Thoracic aorta (tissue), 2 donors: Measurements from ENCODE around the gene JAG1. TPM values are rescaled to one million over a fixed set of nuclear protein-coding genes. Genes with fewer than 3 reads are reported as not detected.

Experiments used
- ATAC-seq: fragments of 150-250 bp; one replicate; pipeline ENCODE4 v1.8.0; 2017; ENCODE audit warnings: low read depth; ENCODE audit not compliant: insufficient number of reproducible peaks, low FRiP score
- DNase-seq: peaks from one replicate; pipeline ENCODE4 v3.0.0-alpha.2; 2020; ENCODE audit warnings: low spot score
- H3K27ac ChIP-seq, 2 donors: fragments of 200-600 bp; sonication (generic); 1 replicate in 1 of 2; 2 replicates in 1 of 2; pipeline ENCODE4 v1.5.1; 2016; ENCODE audit warnings: mild to moderate bottlenecking in 2 of 2, moderate library complexity in 2 of 2
- H3K27me3 ChIP-seq: fragments of 200-600 bp; sonication (generic); replicated peaks from 2 replicates; pipeline ENCODE4 v1.6.0; 2016; ENCODE audit warnings: mild to moderate bottlenecking; ENCODE audit not compliant: insufficient read depth
- H3K36me3 ChIP-seq: fragments of 200-600 bp; sonication (generic); one replicate; pipeline ENCODE4 v1.5.1; 2016
- H3K4me1 ChIP-seq, 2 donors: fragments of 200-600 bp; sonication (generic); 1 replicate in 1 of 2; 2 replicates in 1 of 2; pipeline versions ENCODE4 v1.5.1 to v1.6.0; 2016; ENCODE audit warnings: low read depth in 2 of 2, mild to moderate bottlenecking in 1 of 2; ENCODE audit not compliant: control insufficient read depth in 1 of 2
- H3K4me3 ChIP-seq: fragments of 200-600 bp; sonication (generic); 2 replicates; pipeline ENCODE4 v1.5.1; 2016; ENCODE audit warnings: mild to moderate bottlenecking
- H3K9me3 ChIP-seq: fragments of 200-600 bp; sonication (generic); 2 replicates; pipeline ENCODE4 v1.5.1; 2016
- total RNA-seq, 2 donors: library from RNA; depleted of rRNA; stranded (reverse); fragments of >200 nt; gene quantifications; one replicate each; pipeline versions ENCODE4 v1.1.0 to v1.2.3, GENCODE V29; 2016
- TF ChIP-seq, protein P1 (sequence below): fragments of 200-600 bp; sonication (generic); IDR thresholded peaks from one replicate; pipeline ENCODE4 v1.5.1; 2019; ENCODE audit warnings: antibody characterized with exemption

Gene JAG1
- total RNA-seq, 2 donors from 2014 or later: 237 to 253 TPM

DNA sequence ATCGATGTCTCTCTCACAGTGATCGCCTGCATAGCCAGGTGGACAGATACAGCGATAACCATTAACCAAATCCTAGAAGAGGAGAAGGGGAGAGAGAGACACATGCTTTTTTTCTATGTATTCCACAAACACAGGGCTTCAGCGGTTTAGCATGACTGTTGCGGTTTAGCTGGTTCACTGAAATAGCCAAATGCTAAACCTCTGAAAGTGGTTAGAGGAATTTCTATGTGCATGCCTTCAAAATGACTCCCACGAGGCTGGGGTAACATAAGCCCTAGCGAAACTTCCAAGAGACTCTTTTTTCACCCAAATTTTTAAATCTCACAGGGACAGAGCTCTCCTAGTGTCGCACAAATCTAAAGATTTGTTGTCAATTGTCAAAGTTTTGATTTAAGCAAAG is 25.1 kb downstream of the JAG1 start:
- peaks cover 36 to 90% of the 10 kb centered on the region in 2 donors for H3K4me1 ChIP-seq
- peak overlapping the region; percentile 98 to 100 for H3K27ac ChIP-seq
- no peaks in the 10 kb centered on the region for H3K9me3 ChIP-seq
- DNase-seq (no peak), ATAC-seq (no peak)
- peaks cover 76% of the 10 kb centered on the region for H3K36me3 ChIP-seq
- no peaks in the 10 kb centered on the region for H3K27me3 ChIP-seq
- H3K4me3 ChIP-seq: no peak overlapping the region
- TF ChIP-seq, protein P1, sequence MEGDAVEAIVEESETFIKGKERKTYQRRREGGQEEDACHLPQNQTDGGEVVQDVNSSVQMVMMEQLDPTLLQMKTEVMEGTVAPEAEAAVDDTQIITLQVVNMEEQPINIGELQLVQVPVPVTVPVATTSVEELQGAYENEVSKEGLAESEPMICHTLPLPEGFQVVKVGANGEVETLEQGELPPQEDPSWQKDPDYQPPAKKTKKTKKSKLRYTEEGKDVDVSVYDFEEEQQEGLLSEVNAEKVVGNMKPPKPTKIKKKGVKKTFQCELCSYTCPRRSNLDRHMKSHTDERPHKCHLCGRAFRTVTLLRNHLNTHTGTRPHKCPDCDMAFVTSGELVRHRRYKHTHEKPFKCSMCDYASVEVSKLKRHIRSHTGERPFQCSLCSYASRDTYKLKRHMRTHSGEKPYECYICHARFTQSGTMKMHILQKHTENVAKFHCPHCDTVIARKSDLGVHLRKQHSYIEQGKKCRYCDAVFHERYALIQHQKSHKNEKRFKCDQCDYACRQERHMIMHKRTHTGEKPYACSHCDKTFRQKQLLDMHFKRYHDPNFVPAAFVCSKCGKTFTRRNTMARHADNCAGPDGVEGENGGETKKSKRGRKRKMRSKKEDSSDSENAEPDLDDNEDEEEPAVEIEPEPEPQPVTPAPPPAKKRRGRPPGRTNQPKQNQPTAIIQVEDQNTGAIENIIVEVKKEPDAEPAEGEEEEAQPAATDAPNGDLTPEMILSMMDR: no peak

DNA sequence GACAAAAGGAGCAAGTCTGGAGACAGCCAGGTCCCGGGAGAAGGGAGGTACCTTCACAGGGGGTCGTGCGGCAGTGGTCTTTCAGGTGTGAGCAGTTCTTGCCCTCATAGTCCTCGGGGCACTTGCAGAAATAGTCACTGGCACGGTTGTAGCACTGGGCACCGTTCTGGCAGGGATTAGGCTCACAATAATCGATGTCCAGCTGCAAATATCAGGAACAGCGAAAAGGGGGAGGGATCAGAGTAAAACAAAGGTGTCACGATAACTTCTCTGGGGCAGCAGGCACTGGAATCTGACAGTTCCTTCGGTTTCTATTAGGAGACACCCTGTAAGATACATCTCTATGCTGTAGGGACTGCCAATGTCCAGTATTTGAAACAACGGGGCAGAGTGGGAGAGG is 25.9 kb downstream of the JAG1 start:
- H3K27me3 ChIP-seq: no peaks in the 10 kb centered on the region
- DNase-seq (no peak), ATAC-seq (no peak)
- TF ChIP-seq, protein P1: no peak
- H3K36me3 ChIP-seq: peaks cover 83% of the 10 kb centered on the region
- no peak overlapping the region for H3K4me3 ChIP-seq
- H3K9me3 ChIP-seq: no peaks in the 10 kb centered on the region
- H3K4me1 ChIP-seq: peaks cover 32 to 91% of the 10 kb centered on the region in 2 donors
- H3K27ac ChIP-seq: peak overlapping the region; percentile 98 to 100

DNA sequence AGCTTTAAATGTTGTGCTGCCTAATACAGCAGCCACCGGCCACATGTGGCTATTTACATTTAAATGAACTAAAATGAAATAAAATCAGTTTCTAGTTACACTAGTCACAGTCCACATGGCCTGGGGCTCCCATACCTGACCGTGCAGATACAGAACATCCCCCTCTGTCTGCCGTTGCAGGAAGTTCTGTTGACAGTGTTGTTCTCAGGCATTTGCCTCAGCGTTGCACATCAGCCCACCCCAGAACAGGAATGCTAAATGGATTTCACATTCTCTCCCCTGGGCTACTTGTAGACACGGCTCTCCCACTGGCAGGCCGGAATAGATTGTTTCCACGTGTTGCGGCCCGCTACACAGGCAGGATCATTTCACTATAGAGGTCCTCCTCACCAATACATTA is 26.3 kb downstream of the JAG1 start:
- H3K36me3 ChIP-seq: peaks cover 84% of the 10 kb centered on the region
- peaks cover 28 to 91% of the 10 kb centered on the region in 2 donors for H3K4me1 ChIP-seq
- H3K27me3 ChIP-seq: no peaks in the 10 kb centered on the region
- no peak overlapping the region for H3K4me3 ChIP-seq
- ATAC-seq (no peak), DNase-seq (no peak)
- H3K27ac ChIP-seq: peak overlapping the region; percentile 98 to 100
- TF ChIP-seq, protein P1: peak; percentile 23
- no peaks in the 10 kb centered on the region for H3K9me3 ChIP-seq

- DNase-seq (no peak), ATAC-seq (no peak)
- peak overlapping the region; percentile 98 to 100 for H3K27ac ChIP-seq
- no peak overlapping the region for H3K4me3 ChIP-seq
- peaks cover 23 to 91% of the 10 kb centered on the region in 2 donors for H3K4me1 ChIP-seq
- no peaks in the 10 kb centered on the region for H3K27me3 ChIP-seq
- H3K36me3 ChIP-seq: peaks cover 86% of the 10 kb centered on the region
- no peaks in the 10 kb centered on the region for H3K9me3 ChIP-seq
- TF ChIP-seq, protein P1: no peak
Measured at GRCh38 chr20:10646886-10647420, 26.8 kb downstream of the JAG1 start.

GRCh38 chr20:10646006-10646405 is 27.8 kb downstream of the JAG1 start:
- Histone ChIP-seq H3K27me3 (no peaks in the 10 kb centered on the region), H3K27ac (peak overlapping the region; percentile 98 to 100), H3K9me3 (no peaks in the 10 kb centered on the region), H3K36me3 (peaks cover 87% of the 10 kb centered on the region), H3K4me3 (no peak overlapping the region), H3K4me1 (peaks cover 16 to 85% of the 10 kb centered on the region in 2 donors)
- ATAC-seq (no peak), DNase-seq (no peak)
- TF ChIP-seq, protein P1: no peak
